Suprapubic skin (tissue), 4 donors: ENCODE data around the gene NDUFAF4. TPM values are rescaled to one million over a fixed set of nuclear protein-coding genes. Genes with fewer than 3 reads are reported as not detected.

Source experiments
- DNase-seq, 2 donors: peaks; one replicate each; pipeline ENCODE4 v3.0.0-alpha.2; 2019; ENCODE audit warnings: low spot score in 2 of 2
- H3K27ac ChIP-seq: fragments of 200-600 bp; sonication (generic); one replicate; pipeline ENCODE4 v1.5.1; 2019
- H3K27me3 ChIP-seq: fragments of 200-600 bp; sonication (generic); one replicate; pipeline ENCODE4 v1.5.1; 2019
- H3K36me3 ChIP-seq: fragments of 200-600 bp; sonication (generic); one replicate; pipeline ENCODE4 v1.5.1; 2019
- H3K4me1 ChIP-seq: fragments of 200-600 bp; sonication (generic); one replicate; pipeline ENCODE4 v1.5.1; 2019
- H3K4me3 ChIP-seq: fragments of 200-600 bp; sonication (generic); one replicate; pipeline ENCODE4 v1.5.1; 2019; ENCODE audit warnings: mild to moderate bottlenecking
- H3K9me3 ChIP-seq: fragments of 200-600 bp; sonication (generic); one replicate; pipeline ENCODE4 v1.5.1; 2019
- CTCF ChIP-seq, 2 donors: fragments of 200-600 bp in 1 of 2; fragments of 450-650 bp in 1 of 2; sonication (generic) in 1 of 2; IDR thresholded peaks; one replicate each; pipeline ENCODE4 v1.5.1; 2016 to 2019; ENCODE audit warnings: antibody characterized with exemption in 2 of 2, mild to moderate bottlenecking in 1 of 2, moderate library complexity in 1 of 2
- EP300 ChIP-seq: sonication (generic); formaldehyde crosslinking; IDR thresholded peaks from one replicate; pipeline ENCODE4 v1.6.1; 2017; ENCODE audit warnings: antibody characterized with exemption
- POLR2A ChIP-seq, 2 donors: fragments of 450-650 bp; IDR thresholded peaks; one replicate each; pipeline ENCODE4 v1.6.1; 2017; ENCODE audit warnings: antibody characterized with exemption in 2 of 2, mild to moderate bottlenecking in 2 of 2, moderate library complexity in 2 of 2
- POLR2AphosphoS5 ChIP-seq, 3 donors: sonication (generic); formaldehyde crosslinking; IDR thresholded peaks; one replicate each; pipeline ENCODE4 v1.6.1; 2017; ENCODE audit warnings: antibody characterized with exemption in 3 of 3
- WGBS: methylation state at CpG from one replicate; pipeline ENCODE4 v1.1.5; 2018; 5-methylcytosine and 5-hydroxymethylcytosine counted together
- total RNA-seq, 4 donors: library from RNA; depleted of rRNA; stranded (reverse); fragments of >200 nt; gene quantifications; one replicate each; pipeline ENCODE4 v1.1.0, GENCODE V29; 2016

The NDUFAF4 gene
- total RNA-seq, 4 donors from 2014 or later, result 12.1 to 31.1 (median 19.0) TPM

- Histone ChIP-seq H3K27ac (no peak overlapping the region), H3K36me3 (no peaks in the 10 kb centered on the region), H3K9me3 (no peaks in the 10 kb centered on the region), H3K4me1 (peaks cover 8% of the 10 kb centered on the region), H3K27me3 (peaks cover 7% of the 10 kb centered on the region), H3K4me3 (no peak overlapping the region)
- no peak for DNase-seq
- TF ChIP-seq CTCF (IDR thresholded peaks at IDR 0.05) (no peak), EP300 (no peak), POLR2A (IDR thresholded peaks at IDR 0.05) (no peak), POLR2AphosphoS5 (IDR thresholded peaks at IDR 0.05) (no peak)
- WGBS, result 45% methylated on average over 4 of the region's 4 CpGs
These were observed 41.5 kb upstream of the NDUFAF4 start for GRCh38 chr6:96939007-96939805.

GRCh38 chr6:96934087-96934486 is 36.4 kb upstream of the NDUFAF4 start:
- Histone ChIP-seq H3K27ac (no peak overlapping the region), H3K4me3 (no peak overlapping the region), H3K27me3 (peaks cover 6% of the 10 kb centered on the region), H3K9me3 (no peaks in the 10 kb centered on the region), H3K4me1 (peaks cover 4% of the 10 kb centered on the region), H3K36me3 (no peaks in the 10 kb centered on the region)
- no peak for DNase-seq
- no peak for TF ChIP-seq CTCF (IDR thresholded peaks at IDR 0.05)
- no peak for TF ChIP-seq POLR2AphosphoS5 (IDR thresholded peaks at IDR 0.05)
- no peak for TF ChIP-seq POLR2A (IDR thresholded peaks at IDR 0.05)
- TF ChIP-seq EP300, result no peak
- 93% methylated on average over 4 of the region's 4 CpGs for WGBS

GRCh38 chr6:96931198-96931597 is 33.5 kb upstream of the NDUFAF4 start:
- DNase-seq, result no peak
- Histone ChIP-seq H3K9me3 (no peaks in the 10 kb centered on the region), H3K27ac (no peak overlapping the region), H3K4me3 (no peak overlapping the region), H3K27me3 (peaks cover 6% of the 10 kb centered on the region), H3K4me1 (no peaks in the 10 kb centered on the region), H3K36me3 (no peaks in the 10 kb centered on the region)
- 74% methylated on average over 2 of the region's 2 CpGs for WGBS
- TF ChIP-seq EP300, result no peak

GRCh38 chr6:96929741-96930140 is 32.0 kb upstream of the NDUFAF4 start:
- H3K27ac ChIP-seq, result no peak overlapping the region
- 41% methylated on average over 2 of the region's 2 CpGs for WGBS
- H3K27me3 ChIP-seq, result peaks cover 6% of the 10 kb centered on the region
- no peaks in the 10 kb centered on the region for H3K9me3 ChIP-seq
- peaks cover 10% of the 10 kb centered on the region for H3K4me1 ChIP-seq
- no peak overlapping the region for H3K4me3 ChIP-seq
- no peak for TF ChIP-seq EP300
- TF ChIP-seq POLR2A (IDR thresholded peaks at IDR 0.05), result no peak
- TF ChIP-seq POLR2AphosphoS5 (IDR thresholded peaks at IDR 0.05), result no peak
- no peak for TF ChIP-seq CTCF (IDR thresholded peaks at IDR 0.05)
- DNase-seq, result no peak
- H3K36me3 ChIP-seq, result no peaks in the 10 kb centered on the region

GRCh38 chr6:96927660-96928059 is 30.0 kb upstream of the NDUFAF4 start:
- H3K4me1 ChIP-seq, result peaks cover 19% of the 10 kb centered on the region
- 89% methylated on average over 4 of the region's 4 CpGs for WGBS
- H3K27me3 ChIP-seq, result peaks cover 3% of the 10 kb centered on the region
- H3K9me3 ChIP-seq, result no peaks in the 10 kb centered on the region
- no peaks in the 10 kb centered on the region for H3K36me3 ChIP-seq
- no peak for DNase-seq
- no peak overlapping the region for H3K27ac ChIP-seq
- TF ChIP-seq CTCF (IDR thresholded peaks at IDR 0.05) (no peak), EP300 (no peak), POLR2AphosphoS5 (IDR thresholded peaks at IDR 0.05) (no peak), POLR2A (IDR thresholded peaks at IDR 0.05) (no peak)
- H3K4me3 ChIP-seq, result no peak overlapping the region
